Measurements from ENCODE around the gene TAPT1. TPM values are rescaled to one million over a fixed set of nuclear protein-coding genes. Genes with fewer than 3 reads are reported as not detected.

The TAPT1 gene
- total and polyA plus RNA-seq, 7 experiments from 2014 or later = 28.8 to 82.5 (median 58.4) TPM

DNA sequence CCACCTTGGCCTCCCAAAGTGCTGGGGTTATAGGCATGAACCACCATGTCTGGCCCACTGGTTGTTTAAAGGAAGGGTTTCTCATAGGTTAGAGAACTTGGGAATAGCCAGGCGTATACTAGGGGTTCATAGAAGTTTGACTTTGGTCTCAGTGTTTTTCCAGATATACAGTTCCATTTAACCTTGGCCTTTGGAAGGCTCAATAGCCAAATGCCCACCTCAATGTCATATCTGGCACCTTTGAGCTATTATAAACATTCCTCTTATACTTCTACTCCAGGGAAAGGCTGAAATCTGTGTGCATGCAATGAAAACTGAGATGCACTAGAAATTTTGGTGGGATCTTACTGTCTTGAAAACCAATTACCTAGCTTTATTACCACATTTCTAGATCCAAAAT, 95.0 kb downstream of the TAPT1 start:
- Mint-ChIP-seq H3K4me3 (no peak overlapping the region), H3K4me1 (peaks cover 0 to 3% (median 0%) of the 10 kb centered on the region in 7 donors), H3K27me3 (peaks cover 0 to 8% (median 0%) of the 10 kb centered on the region in 5 donors), H3K36me3 (peaks cover 0 to 4% (median 0%) of the 10 kb centered on the region in 5 donors), H3K9me3 (peaks cover 0 to 15% (median 0%) of the 10 kb centered on the region in 11 donors), H3K27ac (no peak overlapping the region)
- DNase-seq (no peak), ATAC-seq (no peak)
- no peaks in the 10 kb centered on the region for H3K4me1 ChIP-seq (ENCODE audit: control insufficient read depth in 2 of 2, insufficient read depth in 2 of 2, low read length in 2 of 2)
- H3K4me3 ChIP-seq (ENCODE audit: low read length) = no peak overlapping the region
- no peaks in the 10 kb centered on the region for H3K27me3 ChIP-seq (ENCODE audit: control insufficient read depth in 2 of 2, insufficient read depth in 2 of 2, low read length in 2 of 2)
- ChIA-PET POLR2A (no interaction called here), CTCF (no interaction called here)
- no peaks in the 10 kb centered on the region for H3K9me3 ChIP-seq (ENCODE audit: control insufficient read depth in 2 of 3, low read length in 3 of 3)
- H3K36me3 ChIP-seq (ENCODE audit: control insufficient read depth in 2 of 3, insufficient read depth in 3 of 3, low read length in 3 of 3) = no peaks in the 10 kb centered on the region
- H3K27ac ChIP-seq (ENCODE audit: low read depth, low read length) = no peak overlapping the region
- intact Hi-C loops (cut with micrococcal nuclease) = no loop called here

DNA sequence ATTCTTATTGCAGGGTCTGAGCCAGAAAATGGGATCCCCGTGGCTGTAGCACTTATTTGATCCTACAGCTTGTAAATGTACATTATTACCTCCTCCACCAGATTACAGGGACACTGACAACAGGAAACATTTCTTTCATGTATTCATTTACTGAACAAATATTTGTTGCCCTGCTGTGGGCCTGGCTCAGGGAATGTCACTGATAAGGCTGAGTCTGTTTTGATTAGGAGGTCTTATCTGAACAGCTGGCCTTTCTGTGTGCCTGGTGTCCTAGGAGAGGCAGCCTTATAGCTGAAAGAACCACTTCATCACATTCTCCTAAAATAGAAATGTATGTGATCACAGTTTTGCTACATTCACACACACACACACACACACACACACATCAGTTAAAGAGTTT, 96.9 kb downstream of the TAPT1 start:
- Mint-ChIP-seq H3K4me1 (peaks cover 0 to 11% (median 8%) of the 10 kb centered on the region in 7 donors), H3K36me3 (peaks cover 0 to 1% (median 0%) of the 10 kb centered on the region in 5 donors), H3K9me3 (peaks cover 0 to 2% (median 0%) of the 10 kb centered on the region in 11 donors), H3K27me3 (peaks cover 0 to 4% (median 0%) of the 10 kb centered on the region in 5 donors), H3K27ac (no peak overlapping the region), H3K4me3 (no peak overlapping the region)
- ChIA-PET CTCF (no interaction called here), POLR2A (no interaction called here)
- Histone ChIP-seq H3K36me3 (ENCODE audit: control insufficient read depth in 2 of 3, insufficient read depth in 3 of 3, low read length in 3 of 3) (no peaks in the 10 kb centered on the region), H3K27ac (ENCODE audit: low read depth, low read length) (no peak overlapping the region), H3K27me3 (ENCODE audit: control insufficient read depth in 2 of 2, insufficient read depth in 2 of 2, low read length in 2 of 2) (no peaks in the 10 kb centered on the region), H3K4me3 (ENCODE audit: low read length) (no peak overlapping the region), H3K9me3 (ENCODE audit: control insufficient read depth in 2 of 3, low read length in 3 of 3) (no peaks in the 10 kb centered on the region), H3K4me1 (ENCODE audit: control insufficient read depth in 2 of 2, insufficient read depth in 2 of 2, low read length in 2 of 2) (no peaks in the 10 kb centered on the region)
- intact Hi-C loops (cut with micrococcal nuclease) = no loop called here
- DNase-seq (no peak), ATAC-seq (no peak)

- Mint-ChIP-seq H3K27ac (peak overlapping the region in 1 of 9 donors; percentile 27), H3K36me3 (no peaks in the 10 kb centered on the region), H3K4me1 (peaks cover 9 to 35% (median 30%) of the 10 kb centered on the region in 7 donors), H3K9me3 (peaks cover 0 to 4% (median 0%) of the 10 kb centered on the region in 11 donors), H3K4me3 (no peak overlapping the region), H3K27me3 (no peaks in the 10 kb centered on the region)
- Histone ChIP-seq H3K27ac (ENCODE audit: low read depth, low read length) (no peak overlapping the region), H3K4me3 (ENCODE audit: low read length) (no peak overlapping the region), H3K4me1 (ENCODE audit: control insufficient read depth in 2 of 2, insufficient read depth in 2 of 2, low read length in 2 of 2) (peaks cover 0 to 19% of the 10 kb centered on the region in 2 donors), H3K9me3 (ENCODE audit: control insufficient read depth in 2 of 3, low read length in 3 of 3) (no peaks in the 10 kb centered on the region), H3K36me3 (ENCODE audit: control insufficient read depth in 2 of 3, insufficient read depth in 3 of 3, low read length in 3 of 3) (no peaks in the 10 kb centered on the region), H3K27me3 (ENCODE audit: control insufficient read depth in 2 of 2, insufficient read depth in 2 of 2, low read length in 2 of 2) (no peaks in the 10 kb centered on the region)
- intact Hi-C loops (cut with micrococcal nuclease) = no loop called here
- ChIA-PET CTCF (no interaction called here), POLR2A (no interaction called here)
- ATAC-seq (no peak), DNase-seq (no peak)
Measured at GRCh38 chr4:16126714-16127113, 99.6 kb downstream of the TAPT1 start.

DNA sequence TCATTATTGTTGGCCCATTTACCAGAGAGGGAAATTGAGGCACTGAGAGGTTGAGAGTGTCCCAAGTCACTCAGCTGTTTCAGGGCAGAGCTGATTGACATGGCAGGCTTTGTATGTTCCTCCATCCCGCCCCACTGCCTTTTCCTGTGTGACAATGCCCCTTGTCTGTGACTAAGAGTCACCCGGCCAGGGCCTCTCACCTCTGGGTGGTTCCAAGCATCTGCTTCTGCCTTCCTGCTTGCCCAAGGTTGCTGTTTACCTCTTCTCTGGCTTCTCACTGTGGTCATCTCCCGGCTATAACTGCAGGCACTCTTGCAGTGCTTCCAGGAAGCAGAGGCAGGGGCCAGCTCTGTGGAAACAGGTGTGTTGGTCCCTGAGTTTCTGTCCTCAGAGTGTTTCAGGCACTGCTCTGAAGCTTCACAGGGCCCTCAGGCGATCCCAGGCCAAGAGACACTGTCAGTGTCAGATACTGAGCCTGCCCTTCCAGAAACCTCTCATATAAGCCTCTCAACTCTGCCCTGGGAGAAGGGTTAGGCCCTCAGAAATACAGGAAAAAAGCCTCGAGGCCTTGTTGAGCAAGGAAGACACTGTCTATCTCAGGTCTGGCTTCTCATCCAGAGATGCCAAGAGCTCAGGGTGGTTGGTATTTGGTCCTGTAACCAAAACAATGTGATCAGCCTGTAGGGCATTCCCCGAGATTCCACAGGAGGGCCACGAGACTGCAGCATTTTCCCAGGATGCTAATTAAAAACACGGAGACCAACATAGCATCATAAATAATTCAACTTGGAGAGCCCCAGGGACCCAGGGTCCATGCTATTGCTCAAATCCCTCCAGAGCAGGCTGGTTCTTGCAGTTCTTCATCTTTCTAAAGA, 100.5 kb downstream of the TAPT1 start:
- no peak overlapping the region for H3K4me3 ChIP-seq (ENCODE audit: low read length)
- H3K27ac ChIP-seq (ENCODE audit: low read depth, low read length) = no peak overlapping the region
- no peaks in the 10 kb centered on the region for H3K27me3 ChIP-seq (ENCODE audit: control insufficient read depth in 2 of 2, insufficient read depth in 2 of 2, low read length in 2 of 2)
- peaks cover 0 to 4% (median 0%) of the 10 kb centered on the region in 11 donors for H3K9me3 Mint-ChIP-seq
- no peaks in the 10 kb centered on the region for H3K9me3 ChIP-seq (ENCODE audit: control insufficient read depth in 2 of 3, low read length in 3 of 3)
- intact Hi-C loops (cut with micrococcal nuclease) = no loop called here
- no peak overlapping the region for H3K27ac Mint-ChIP-seq
- H3K4me1 ChIP-seq (ENCODE audit: control insufficient read depth in 2 of 2, insufficient read depth in 2 of 2, low read length in 2 of 2) = peaks cover 0 to 19% of the 10 kb centered on the region in 2 donors
- CTCF ChIA-PET = no interaction called here
- ATAC-seq (no peak), DNase-seq (no peak)
- H3K36me3 ChIP-seq (ENCODE audit: control insufficient read depth in 2 of 3, insufficient read depth in 3 of 3, low read length in 3 of 3) = no peaks in the 10 kb centered on the region
- peaks cover 9 to 41% (median 36%) of the 10 kb centered on the region in 7 donors for H3K4me1 Mint-ChIP-seq
- POLR2A ChIA-PET = no interaction called here
- H3K36me3 Mint-ChIP-seq = no peaks in the 10 kb centered on the region
- no peak overlapping the region for H3K4me3 Mint-ChIP-seq
- no peaks in the 10 kb centered on the region for H3K27me3 Mint-ChIP-seq

DNA sequence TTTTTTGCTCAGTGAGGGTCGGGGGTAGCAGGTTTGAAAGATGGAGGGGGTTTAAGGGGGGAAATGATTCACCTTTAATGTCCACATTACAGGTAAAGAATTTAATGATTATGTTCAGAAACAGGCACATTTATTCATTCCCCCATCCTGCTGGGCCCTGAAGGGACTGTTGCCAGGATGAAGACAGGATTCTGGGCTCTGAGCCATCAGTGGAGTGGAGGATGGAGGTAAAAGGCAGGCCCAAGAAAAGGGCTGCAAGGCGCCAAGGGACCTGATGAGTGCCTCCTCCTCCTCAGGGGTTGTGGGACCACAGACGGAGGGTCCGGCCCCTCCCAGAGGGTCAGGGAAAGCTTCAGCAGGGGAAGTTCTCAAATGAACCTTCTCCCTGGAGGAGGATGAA, 102.0 kb downstream of the TAPT1 start:
- H3K27ac Mint-ChIP-seq = peak overlapping the region in 1 of 9 donors; percentile 61
- ATAC-seq (no peak), DNase-seq (no peak)
- no peak overlapping the region for H3K4me3 Mint-ChIP-seq
- Histone ChIP-seq H3K27ac (ENCODE audit: low read depth, low read length) (no peak overlapping the region), H3K4me1 (ENCODE audit: control insufficient read depth in 2 of 2, insufficient read depth in 2 of 2, low read length in 2 of 2) (peaks cover 0 to 19% of the 10 kb centered on the region in 2 donors), H3K9me3 (ENCODE audit: control insufficient read depth in 2 of 3, low read length in 3 of 3) (no peaks in the 10 kb centered on the region), H3K27me3 (ENCODE audit: control insufficient read depth in 2 of 2, insufficient read depth in 2 of 2, low read length in 2 of 2) (peaks cover 0 to 3% of the 10 kb centered on the region in 2 donors), H3K4me3 (ENCODE audit: low read length) (no peak overlapping the region), H3K36me3 (ENCODE audit: control insufficient read depth in 2 of 3, insufficient read depth in 3 of 3, low read length in 3 of 3) (no peaks in the 10 kb centered on the region)
- intact Hi-C loops (cut with micrococcal nuclease) = no loop called here
- no peaks in the 10 kb centered on the region for H3K27me3 Mint-ChIP-seq
- ChIA-PET POLR2A (no interaction called here), CTCF (interaction anchor here (0.6 kb wide), 1 partner anchor 1795 kb away, joined by 3 read pairs; no protein-coding TSS in a partner anchor)
- H3K4me1 Mint-ChIP-seq = peaks cover 9 to 49% (median 38%) of the 10 kb centered on the region in 7 donors
- H3K9me3 Mint-ChIP-seq = peaks cover 0 to 11% (median 0%) of the 10 kb centered on the region in 11 donors
- no peaks in the 10 kb centered on the region for H3K36me3 Mint-ChIP-seq

DNA sequence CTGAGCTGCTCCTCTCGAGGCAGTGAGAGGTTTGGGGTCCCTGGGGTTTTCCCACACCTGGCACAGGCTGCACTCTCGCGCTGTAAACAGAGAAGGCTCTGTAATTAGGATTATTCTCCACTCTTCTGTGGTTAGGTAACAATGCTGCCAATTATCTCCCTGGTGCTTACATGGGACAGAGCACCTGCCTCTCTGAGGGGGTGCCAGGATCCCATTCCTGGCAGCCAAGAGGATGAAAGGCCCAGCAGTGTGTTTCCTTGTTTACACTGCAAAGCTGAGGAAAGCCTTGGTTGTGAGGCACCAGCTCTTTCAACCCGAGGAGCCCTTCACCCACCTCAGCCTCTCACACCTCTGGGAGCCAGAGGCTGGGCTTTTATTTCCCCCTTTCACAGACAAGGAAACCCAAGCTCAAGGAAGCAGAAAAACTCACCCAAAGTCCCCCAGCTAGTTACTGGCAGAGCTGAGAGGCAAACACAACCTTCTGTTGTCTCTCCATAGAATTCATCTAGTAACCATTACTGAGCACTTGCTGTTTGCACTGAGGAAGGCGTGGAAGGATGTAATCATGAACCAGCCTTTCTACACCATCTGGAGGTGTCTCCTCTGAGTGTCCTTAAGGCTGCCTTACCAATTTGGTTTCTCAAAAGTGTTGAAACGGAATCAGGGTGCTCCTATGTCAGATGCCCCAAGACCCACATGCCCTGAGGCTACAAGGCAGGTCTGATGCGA, 102.8 kb downstream of the TAPT1 start:
- no peaks in the 10 kb centered on the region for H3K27me3 Mint-ChIP-seq
- H3K4me3 Mint-ChIP-seq = peak overlapping the region in 7 of 10 donors; percentile 3 to 69 (median 49)
- H3K9me3 Mint-ChIP-seq = peaks cover 0 to 11% (median 0%) of the 10 kb centered on the region in 11 donors
- DNase-seq (no peak), ATAC-seq (no peak)
- ChIA-PET POLR2A (no interaction called here), CTCF (interaction anchor here (0.6 to 0.7 kb wide), 2 partner anchors 268 to 1796 kb away, joined by 3 read pairs; no protein-coding TSS in a partner anchor)
- intact Hi-C loops (cut with micrococcal nuclease) = loop anchor here in 1 of 2 donors (2.0 kb wide), 1 partner anchor 75 kb away; no protein-coding TSS in a partner anchor
- H3K4me1 Mint-ChIP-seq = peaks cover 9 to 49% (median 37%) of the 10 kb centered on the region in 7 donors
- no peaks in the 10 kb centered on the region for H3K36me3 Mint-ChIP-seq
- peak overlapping the region in 6 of 9 donors; percentile 23 to 81 (median 62) for H3K27ac Mint-ChIP-seq
- Histone ChIP-seq H3K27me3 (ENCODE audit: control insufficient read depth in 2 of 2, insufficient read depth in 2 of 2, low read length in 2 of 2) (peaks cover 0 to 3% of the 10 kb centered on the region in 2 donors), H3K9me3 (ENCODE audit: control insufficient read depth in 2 of 3, low read length in 3 of 3) (no peaks in the 10 kb centered on the region), H3K36me3 (ENCODE audit: control insufficient read depth in 2 of 3, insufficient read depth in 3 of 3, low read length in 3 of 3) (no peaks in the 10 kb centered on the region), H3K27ac (ENCODE audit: low read depth, low read length) (peak overlapping the region; percentile 37), H3K4me3 (ENCODE audit: low read length) (no peak overlapping the region), H3K4me1 (ENCODE audit: control insufficient read depth in 2 of 2, insufficient read depth in 2 of 2, low read length in 2 of 2) (peaks cover 0 to 19% of the 10 kb centered on the region in 2 donors)

Data from naive thymus-derived CD4-positive, alpha-beta T cell (primary cell).